ENCODE data around the gene PPP1R10.

PPP1R10 gene

GRCh38 chr6:30578051-30578450, 39.0 kb downstream of the PPP1R10 start:
- H3K4me1 ChIP-seq (ENCODE audit: insufficient read depth, poor library complexity, severe bottlenecking), result no peaks in the 10 kb centered on the region
- H3K4me3 ChIP-seq (ENCODE audit: severe bottlenecking), result no peak overlapping the region
- DNase-seq (ENCODE audit: low spot score) (no peak), ATAC-seq (ENCODE audit: low read depth) (no peak)
- H3K9me3 ChIP-seq (ENCODE audit: severe bottlenecking), result no peaks in the 10 kb centered on the region
- no peak for TF ChIP-seq CTCF (IDR thresholded peaks at IDR 0.05; ENCODE audit: poor library complexity, severe bottlenecking)
- H3K27me3 ChIP-seq (ENCODE audit: insufficient read depth, poor library complexity, severe bottlenecking), result no peaks in the 10 kb centered on the region
- H3K36me3 ChIP-seq (ENCODE audit: low read depth), result peaks cover 86% of the 10 kb centered on the region
- no peak overlapping the region for H3K27ac ChIP-seq (ENCODE audit: poor library complexity, severe bottlenecking)

- peaks cover 45% of the 10 kb centered on the region for H3K36me3 ChIP-seq (ENCODE audit: low read depth)
- H3K27me3 ChIP-seq (ENCODE audit: insufficient read depth, poor library complexity, severe bottlenecking), result no peaks in the 10 kb centered on the region
- no peak for DNase-seq (ENCODE audit: low spot score)
- no peak overlapping the region for H3K4me3 ChIP-seq (ENCODE audit: severe bottlenecking)
- peaks cover 15% of the 10 kb centered on the region for H3K4me1 ChIP-seq (ENCODE audit: insufficient read depth, poor library complexity, severe bottlenecking)
- no peak overlapping the region for H3K27ac ChIP-seq (ENCODE audit: poor library complexity, severe bottlenecking)
- TF ChIP-seq CTCF (IDR thresholded peaks at IDR 0.05; ENCODE audit: poor library complexity, severe bottlenecking), result no peak
- ATAC-seq (ENCODE audit: low read depth), result no peak
- H3K9me3 ChIP-seq (ENCODE audit: severe bottlenecking), result no peaks in the 10 kb centered on the region
Measured at GRCh38 chr6:30573113-30573512, 43.9 kb downstream of the PPP1R10 start.

DNA sequence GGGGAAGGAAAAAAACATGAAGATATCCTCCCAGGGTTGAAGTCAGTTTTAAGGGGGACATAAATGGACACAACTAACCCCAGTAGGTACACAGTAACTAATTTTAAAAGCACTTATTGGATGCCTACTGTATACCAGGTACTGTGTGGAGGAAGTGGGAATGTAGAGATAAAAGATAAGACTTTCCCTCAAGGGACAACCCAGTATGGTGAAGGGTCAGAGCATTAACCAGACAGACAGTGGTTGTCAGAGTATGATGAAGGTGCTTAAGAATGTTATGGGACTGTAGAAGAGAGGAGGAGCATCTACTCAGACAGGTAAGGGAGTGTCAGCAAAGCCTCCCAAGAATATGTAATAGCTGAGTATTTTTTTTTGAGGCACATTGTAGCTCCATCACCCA, 44.9 kb downstream of the PPP1R10 start:
- ATAC-seq (ENCODE audit: low read depth) (peak; percentile 51; the same call in 1 of the 3 replicates), DNase-seq (ENCODE audit: low spot score) (no peak)
- Histone ChIP-seq H3K27me3 (ENCODE audit: insufficient read depth, poor library complexity, severe bottlenecking) (no peaks in the 10 kb centered on the region), H3K27ac (ENCODE audit: poor library complexity, severe bottlenecking) (peak overlapping the region; percentile 60), H3K9me3 (ENCODE audit: severe bottlenecking) (no peaks in the 10 kb centered on the region), H3K4me3 (ENCODE audit: severe bottlenecking) (peak overlapping the region; percentile 72), H3K4me1 (ENCODE audit: insufficient read depth, poor library complexity, severe bottlenecking) (peaks cover 15% of the 10 kb centered on the region), H3K36me3 (ENCODE audit: low read depth) (peaks cover 36% of the 10 kb centered on the region)
- TF ChIP-seq CTCF (IDR thresholded peaks at IDR 0.05; ENCODE audit: poor library complexity, severe bottlenecking), result no peak

DNA sequence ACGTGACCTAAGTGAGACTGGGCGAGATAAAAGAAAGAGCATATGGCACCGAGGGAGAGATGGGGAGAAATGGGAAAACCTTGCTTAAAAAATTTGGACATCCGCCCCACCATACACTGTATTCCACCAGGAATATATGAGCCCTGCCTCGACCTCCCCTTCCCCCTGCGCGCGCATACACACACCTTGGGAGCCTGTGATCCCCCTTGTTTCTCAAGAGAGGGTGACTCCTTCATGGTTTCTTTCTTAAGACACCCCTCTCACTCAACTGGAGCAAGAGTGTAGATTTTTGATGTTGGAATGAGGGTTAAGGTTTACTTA, 45.3 kb downstream of the PPP1R10 start:
- peaks cover 15% of the 10 kb centered on the region for H3K4me1 ChIP-seq (ENCODE audit: insufficient read depth, poor library complexity, severe bottlenecking)
- H3K4me3 ChIP-seq (ENCODE audit: severe bottlenecking), result peak overlapping the region; percentile 72
- H3K27ac ChIP-seq (ENCODE audit: poor library complexity, severe bottlenecking), result peak overlapping the region; percentile 60
- no peaks in the 10 kb centered on the region for H3K9me3 ChIP-seq (ENCODE audit: severe bottlenecking)
- ATAC-seq (ENCODE audit: low read depth) (peak; percentile 4), DNase-seq (ENCODE audit: low spot score) (no peak)
- peaks cover 31% of the 10 kb centered on the region for H3K36me3 ChIP-seq (ENCODE audit: low read depth)
- no peaks in the 10 kb centered on the region for H3K27me3 ChIP-seq (ENCODE audit: insufficient read depth, poor library complexity, severe bottlenecking)
- no peak for TF ChIP-seq CTCF (IDR thresholded peaks at IDR 0.05; ENCODE audit: poor library complexity, severe bottlenecking)

DNA sequence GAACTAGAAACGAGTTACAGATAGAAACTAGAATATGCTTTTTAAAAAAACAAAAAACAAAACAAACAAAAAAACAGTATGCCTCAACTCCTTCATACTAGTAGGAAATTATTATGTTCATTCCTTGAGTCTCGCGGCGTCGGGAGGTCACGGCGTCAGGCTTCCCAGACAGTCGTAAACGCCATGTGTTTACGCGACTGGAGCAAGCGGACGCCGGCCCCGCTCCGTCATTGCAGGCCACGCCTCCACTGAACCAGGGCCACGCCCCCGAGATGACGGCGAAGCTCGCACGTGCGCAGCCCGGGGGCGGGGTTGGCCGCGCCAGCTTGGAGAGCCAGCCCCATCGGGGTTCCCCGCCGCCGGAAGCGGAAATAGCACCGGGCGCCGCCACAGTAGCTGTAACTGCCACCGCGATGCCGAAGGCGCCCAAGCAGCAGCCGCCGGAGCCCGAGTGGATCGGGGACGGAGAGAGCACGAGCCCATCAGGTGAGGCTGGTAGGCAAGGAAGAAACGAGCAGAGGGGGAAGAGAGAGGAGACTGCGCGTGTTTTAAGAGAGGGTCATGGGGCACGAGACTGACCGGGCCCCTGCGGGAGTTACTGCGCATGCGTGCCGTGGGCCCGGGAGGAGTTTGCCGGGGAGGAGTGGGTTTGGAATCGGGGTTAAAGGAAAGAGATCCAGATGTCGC, 45.8 kb downstream of the PPP1R10 start, which contains the start of gene ABCF1:
ABCF1 (plus strand) TSS at position 368 of the 687 bp plus-strand sequence; CDS start at position 414, 46 bp downstream.
- ATAC-seq (ENCODE audit: low read depth), result peak; percentile 86
- Histone ChIP-seq H3K27ac (ENCODE audit: poor library complexity, severe bottlenecking) (peak within 1 kb of the TSS; percentile 60), H3K4me1 (ENCODE audit: insufficient read depth, poor library complexity, severe bottlenecking) (peaks cover 15% of the 10 kb centered on the region)

More for the DNA sequence above, 45.8 kb downstream of the PPP1R10 start, which contains the start of gene ABCF1:
- DNase-seq (ENCODE audit: low spot score), result peak; percentile 96
- Histone ChIP-seq H3K9me3 (ENCODE audit: severe bottlenecking) (no peaks in the 10 kb centered on the region), H3K36me3 (ENCODE audit: low read depth) (peaks cover 26% of the 10 kb centered on the region), H3K27me3 (ENCODE audit: insufficient read depth, poor library complexity, severe bottlenecking) (no peaks in the 10 kb centered on the region), H3K4me3 (ENCODE audit: severe bottlenecking) (peak within 1 kb of the TSS; percentile 72)
- no peak for TF ChIP-seq CTCF (IDR thresholded peaks at IDR 0.05; ENCODE audit: poor library complexity, severe bottlenecking)
